ENCODE data around the gene SLC38A10.

Gene SLC38A10

DNA sequence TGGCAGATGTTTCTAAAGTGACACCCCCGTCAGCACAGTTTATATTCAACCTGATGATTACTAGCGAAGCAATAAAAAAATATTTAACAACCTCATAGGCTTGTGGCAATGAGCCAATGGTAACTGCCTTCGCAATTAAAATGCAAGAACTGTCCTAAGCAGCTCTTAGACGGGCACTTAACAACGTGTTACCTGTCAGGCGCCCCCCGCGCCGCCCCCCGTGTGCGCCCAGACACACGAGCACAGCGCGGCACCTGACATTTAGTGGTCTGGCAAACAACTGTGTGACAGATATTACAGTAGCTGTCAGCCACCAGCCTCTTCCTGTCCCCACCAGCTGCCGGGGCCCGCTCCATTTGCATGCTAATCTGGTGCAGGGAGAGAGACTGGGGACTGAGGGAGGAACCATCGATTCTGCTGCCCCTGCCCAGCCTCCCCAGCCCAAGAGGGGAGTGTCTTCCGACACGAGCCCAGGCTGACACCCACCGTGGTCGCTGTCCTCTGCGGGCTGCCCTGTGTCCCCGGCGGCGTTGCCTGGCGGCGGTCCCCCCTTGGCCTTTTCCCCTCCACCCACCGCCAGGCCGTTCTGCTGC lies 43.3 kb downstream of the SLC38A10 start:
- Histone ChIP-seq H3K27ac (ENCODE audit: low read length) (no peak overlapping the region), H3K9ac (ENCODE audit: low read depth, low read length) (no peak overlapping the region), H3K4me1 (ENCODE audit: insufficient read depth, low read length) (no peaks in the 10 kb centered on the region), H3K27me3 (ENCODE audit: insufficient read depth, low read length) (no peaks in the 10 kb centered on the region), H3K4me3 (ENCODE audit: low read length) (no peak overlapping the region), H3K36me3 (ENCODE audit: insufficient read depth, low read depth, low read length) (no peaks in the 10 kb centered on the region), H3K9me3 (ENCODE audit: insufficient read depth, low read depth, low read length) (no peaks in the 10 kb centered on the region)

DNA sequence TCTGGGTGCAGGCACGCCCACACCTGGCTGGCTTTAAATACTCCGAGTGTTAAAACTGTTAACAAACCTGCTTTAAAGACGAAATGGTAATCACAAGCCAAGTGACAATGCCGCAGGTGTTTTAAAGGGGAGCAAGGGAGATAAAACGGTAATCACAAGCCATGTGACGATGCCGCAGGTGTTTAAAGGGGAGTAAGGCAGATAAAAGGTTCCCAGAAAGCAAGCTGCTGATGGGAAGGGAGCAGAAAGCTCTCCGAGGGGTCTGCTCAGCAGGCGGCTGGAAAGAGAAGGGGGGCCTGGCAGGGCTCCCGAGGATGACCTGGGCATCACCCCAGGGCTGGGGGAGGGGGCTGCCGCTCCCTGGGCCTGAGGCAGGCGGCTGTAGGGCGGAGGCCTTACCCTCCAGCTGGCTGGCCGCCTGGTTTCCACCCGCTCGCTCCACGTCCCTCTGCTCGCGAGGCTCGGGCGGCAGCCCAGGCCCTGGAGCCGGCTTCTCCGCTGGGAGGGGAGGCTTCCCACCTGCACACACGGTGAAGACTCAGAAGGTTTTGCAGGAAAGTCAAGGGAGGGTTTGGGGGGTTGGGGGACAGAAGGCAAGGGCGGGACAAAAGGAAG lies 43.9 kb downstream of the SLC38A10 start:
- Histone ChIP-seq H3K27me3 (ENCODE audit: insufficient read depth, low read length) (no peaks in the 10 kb centered on the region), H3K4me1 (ENCODE audit: insufficient read depth, low read length) (no peaks in the 10 kb centered on the region), H3K9ac (ENCODE audit: low read depth, low read length) (no peak overlapping the region), H3K4me3 (ENCODE audit: low read length) (no peak overlapping the region), H3K36me3 (ENCODE audit: insufficient read depth, low read depth, low read length) (no peaks in the 10 kb centered on the region), H3K9me3 (ENCODE audit: insufficient read depth, low read depth, low read length) (no peaks in the 10 kb centered on the region), H3K27ac (ENCODE audit: low read length) (no peak overlapping the region)

GRCh38 chr17:81250286-81251093 lies 44.6 kb downstream of the SLC38A10 start:
- Histone ChIP-seq H3K9ac (ENCODE audit: low read depth, low read length) (no peak overlapping the region), H3K4me1 (ENCODE audit: insufficient read depth, low read length) (no peaks in the 10 kb centered on the region), H3K27ac (ENCODE audit: low read length) (no peak overlapping the region), H3K36me3 (ENCODE audit: insufficient read depth, low read depth, low read length) (no peaks in the 10 kb centered on the region), H3K9me3 (ENCODE audit: insufficient read depth, low read depth, low read length) (no peaks in the 10 kb centered on the region), H3K4me3 (ENCODE audit: low read length) (no peak overlapping the region), H3K27me3 (ENCODE audit: insufficient read depth, low read length) (no peaks in the 10 kb centered on the region)

DNA sequence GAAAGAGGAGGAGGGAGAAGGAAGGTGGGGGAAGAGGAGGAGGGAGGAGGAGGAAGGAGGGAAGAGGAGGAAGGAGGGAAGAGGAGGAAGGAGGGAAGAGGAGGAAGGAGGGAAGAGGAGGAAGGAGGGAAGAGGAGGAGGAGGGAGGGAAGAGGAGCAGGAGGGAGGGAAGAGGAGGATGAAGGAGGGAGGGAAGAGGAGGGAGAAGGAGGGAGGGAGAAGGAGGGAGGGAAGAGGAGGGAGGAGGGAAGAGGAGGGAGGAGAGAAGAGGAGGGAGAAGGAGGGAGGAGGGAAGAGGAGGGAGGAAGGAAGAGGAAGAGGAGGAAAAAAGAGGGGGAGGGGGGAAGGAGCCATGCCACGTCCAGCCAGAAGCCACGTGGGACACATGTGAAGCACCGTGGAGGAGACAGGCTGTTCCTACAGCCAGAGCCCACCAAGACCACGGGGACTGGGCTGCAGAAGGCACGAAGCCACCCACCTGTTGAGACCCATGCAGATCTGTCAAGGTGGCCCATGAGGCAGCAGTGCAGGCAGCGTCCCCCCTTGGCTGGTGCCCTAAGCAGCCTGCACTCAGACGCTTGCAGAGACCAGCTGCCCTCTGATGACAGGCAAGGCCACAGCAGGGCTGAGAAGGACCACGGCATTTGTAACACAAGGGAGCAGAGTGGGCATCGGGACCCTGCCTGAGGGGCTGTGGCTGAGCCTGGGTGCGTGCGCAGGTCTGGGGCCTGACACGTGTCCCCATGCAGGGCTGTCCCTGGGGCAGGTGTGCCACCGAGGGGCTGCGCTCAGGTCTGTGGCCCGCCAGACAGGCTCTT lies 45.7 kb downstream of the SLC38A10 start:
- Histone ChIP-seq H3K27ac (ENCODE audit: low read length) (no peak overlapping the region), H3K4me1 (ENCODE audit: insufficient read depth, low read length) (no peaks in the 10 kb centered on the region)

GRCh38 chr17:81248649-81249048 lies 46.5 kb downstream of the SLC38A10 start:
- H3K27ac ChIP-seq (ENCODE audit: low read length): no peak overlapping the region
- no peak overlapping the region for H3K4me3 ChIP-seq (ENCODE audit: low read length)
- no peaks in the 10 kb centered on the region for H3K4me1 ChIP-seq (ENCODE audit: insufficient read depth, low read length)
- no peaks in the 10 kb centered on the region for H3K36me3 ChIP-seq (ENCODE audit: insufficient read depth, low read depth, low read length)
- no peaks in the 10 kb centered on the region for H3K27me3 ChIP-seq (ENCODE audit: insufficient read depth, low read length)
- no peak overlapping the region for H3K9ac ChIP-seq (ENCODE audit: low read depth, low read length)
- H3K9me3 ChIP-seq (ENCODE audit: insufficient read depth, low read depth, low read length): no peaks in the 10 kb centered on the region

More for the DNA sequence above, 45.7 kb downstream of the SLC38A10 start:
- no peaks in the 10 kb centered on the region for H3K36me3 ChIP-seq (ENCODE audit: insufficient read depth, low read depth, low read length)
- H3K4me3 ChIP-seq (ENCODE audit: low read length): no peak overlapping the region
- no peaks in the 10 kb centered on the region for H3K27me3 ChIP-seq (ENCODE audit: insufficient read depth, low read length)
- no peaks in the 10 kb centered on the region for H3K9me3 ChIP-seq (ENCODE audit: insufficient read depth, low read depth, low read length)
- no peak overlapping the region for H3K9ac ChIP-seq (ENCODE audit: low read depth, low read length)

GRCh38 chr17:81247339-81247990 lies 47.6 kb downstream of the SLC38A10 start:
- no peaks in the 10 kb centered on the region for H3K9me3 ChIP-seq (ENCODE audit: insufficient read depth, low read depth, low read length)
- H3K27ac ChIP-seq (ENCODE audit: low read length): no peak overlapping the region
- H3K36me3 ChIP-seq (ENCODE audit: insufficient read depth, low read depth, low read length): no peaks in the 10 kb centered on the region
- H3K27me3 ChIP-seq (ENCODE audit: insufficient read depth, low read length): no peaks in the 10 kb centered on the region
- no peak overlapping the region for H3K4me3 ChIP-seq (ENCODE audit: low read length)
- no peak overlapping the region for H3K9ac ChIP-seq (ENCODE audit: low read depth, low read length)
- no peaks in the 10 kb centered on the region for H3K4me1 ChIP-seq (ENCODE audit: insufficient read depth, low read length)

GRCh38 chr17:81246679-81247338 lies 48.3 kb downstream of the SLC38A10 start:
- H3K9me3 ChIP-seq (ENCODE audit: insufficient read depth, low read depth, low read length): no peaks in the 10 kb centered on the region
- H3K27ac ChIP-seq (ENCODE audit: low read length): no peak overlapping the region
- H3K4me1 ChIP-seq (ENCODE audit: insufficient read depth, low read length): no peaks in the 10 kb centered on the region
- no peaks in the 10 kb centered on the region for H3K36me3 ChIP-seq (ENCODE audit: insufficient read depth, low read depth, low read length)
- H3K27me3 ChIP-seq (ENCODE audit: insufficient read depth, low read length): no peaks in the 10 kb centered on the region
- H3K9ac ChIP-seq (ENCODE audit: low read depth, low read length): no peak overlapping the region
- no peak overlapping the region for H3K4me3 ChIP-seq (ENCODE audit: low read length)

DNA sequence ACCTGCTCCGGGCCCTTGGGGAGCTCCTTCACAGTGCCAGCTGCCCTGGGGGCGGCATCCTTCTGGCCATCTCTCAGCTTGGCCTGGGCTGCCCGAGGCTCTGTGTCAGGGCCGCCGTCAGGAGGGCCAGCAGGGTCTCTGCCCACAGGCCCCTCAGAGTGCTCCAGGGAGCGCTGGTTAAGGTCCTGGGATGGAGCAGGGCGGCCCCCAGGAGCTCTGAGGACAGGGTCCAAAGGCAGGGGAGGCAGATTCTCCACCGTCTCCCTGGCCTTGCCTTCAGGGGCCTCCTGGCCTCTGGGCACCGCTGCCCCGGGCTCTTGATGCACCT lies 48.8 kb downstream of the SLC38A10 start:
- Histone ChIP-seq H3K36me3 (ENCODE audit: insufficient read depth, low read depth, low read length) (peaks cover 2% of the 10 kb centered on the region), H3K27me3 (ENCODE audit: insufficient read depth, low read length) (no peaks in the 10 kb centered on the region), H3K4me1 (ENCODE audit: insufficient read depth, low read length) (no peaks in the 10 kb centered on the region), H3K9ac (ENCODE audit: low read depth, low read length) (no peak overlapping the region), H3K9me3 (ENCODE audit: insufficient read depth, low read depth, low read length) (no peaks in the 10 kb centered on the region), H3K4me3 (ENCODE audit: low read length) (no peak overlapping the region), H3K27ac (ENCODE audit: low read length) (no peak overlapping the region)

DNA sequence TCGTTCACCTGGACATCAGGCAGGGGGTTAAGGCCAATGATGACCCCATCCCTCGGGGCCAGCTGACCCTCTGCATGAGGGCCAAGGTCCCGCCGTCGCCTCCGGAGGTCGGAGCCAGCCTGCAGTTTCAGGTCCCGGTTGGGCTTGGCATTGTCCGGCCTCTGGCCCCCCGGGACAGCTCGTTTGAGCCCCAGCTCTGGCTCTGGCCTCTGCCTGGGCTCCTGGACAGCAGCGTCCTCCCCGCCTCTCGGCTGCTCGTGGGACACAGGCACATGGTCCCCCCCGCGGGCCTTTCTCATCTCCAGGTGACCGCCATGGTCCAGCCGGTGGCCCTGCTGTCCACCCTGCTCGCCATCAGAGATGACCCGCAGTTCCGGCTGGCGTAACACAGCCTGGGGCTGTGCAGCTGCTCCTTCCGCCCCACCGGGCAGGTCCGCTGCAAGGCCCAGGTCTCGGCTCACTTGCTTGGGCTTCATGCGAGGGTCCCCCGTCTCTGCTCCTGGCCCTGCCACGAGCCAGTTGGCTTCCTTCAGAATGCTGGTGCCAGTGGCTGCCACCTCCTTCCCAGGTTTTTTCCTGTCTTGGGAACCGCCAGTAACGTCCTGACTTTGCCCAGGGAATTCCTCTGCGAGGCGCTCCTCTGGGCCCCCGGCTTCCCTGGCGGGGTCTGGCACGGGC lies 49.3 kb downstream of the SLC38A10 start:
- peaks cover 5% of the 10 kb centered on the region for H3K36me3 ChIP-seq (ENCODE audit: insufficient read depth, low read depth, low read length)
- no peaks in the 10 kb centered on the region for H3K27me3 ChIP-seq (ENCODE audit: insufficient read depth, low read length)
- H3K4me1 ChIP-seq (ENCODE audit: insufficient read depth, low read length): no peaks in the 10 kb centered on the region
- H3K9me3 ChIP-seq (ENCODE audit: insufficient read depth, low read depth, low read length): no peaks in the 10 kb centered on the region
- H3K9ac ChIP-seq (ENCODE audit: low read depth, low read length): no peak overlapping the region
- no peak overlapping the region for H3K27ac ChIP-seq (ENCODE audit: low read length)
- H3K4me3 ChIP-seq (ENCODE audit: low read length): no peak overlapping the region

DNA sequence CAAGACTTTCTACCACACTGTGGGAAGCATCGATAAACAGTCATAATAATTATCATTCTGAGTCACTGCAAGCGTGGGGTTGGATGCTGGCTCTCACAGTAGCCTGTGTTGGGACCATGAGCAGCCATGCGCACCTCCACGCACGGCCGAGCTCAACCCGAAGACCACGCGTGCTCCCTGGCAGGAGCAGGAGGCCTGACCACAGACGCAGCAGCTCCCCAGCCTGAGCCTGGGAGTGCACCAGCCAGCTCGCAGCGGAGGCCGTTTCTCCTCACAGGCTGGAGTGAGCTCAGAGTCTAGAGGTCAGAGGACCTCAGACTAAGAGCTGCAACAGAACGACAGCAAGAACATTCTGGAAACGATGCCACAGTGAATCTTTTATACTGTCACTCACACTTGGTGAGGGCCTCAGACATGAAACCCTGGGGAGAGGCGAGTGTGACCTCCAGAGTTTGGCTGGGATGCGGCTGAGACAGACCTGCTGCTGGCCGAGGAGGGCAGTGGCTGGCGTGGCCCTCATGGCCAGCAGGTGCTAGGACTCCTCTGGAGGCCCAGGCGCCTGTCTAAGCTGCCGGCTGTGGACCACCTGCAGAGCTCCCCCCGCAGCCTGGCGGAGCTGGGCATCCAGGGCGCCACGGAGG lies 50.0 kb downstream of the SLC38A10 start:
- Histone ChIP-seq H3K36me3 (ENCODE audit: insufficient read depth, low read depth, low read length) (peaks cover 5% of the 10 kb centered on the region), H3K4me1 (ENCODE audit: insufficient read depth, low read length) (no peaks in the 10 kb centered on the region), H3K27ac (ENCODE audit: low read length) (no peak overlapping the region), H3K27me3 (ENCODE audit: insufficient read depth, low read length) (no peaks in the 10 kb centered on the region), H3K9ac (ENCODE audit: low read depth, low read length) (no peak overlapping the region), H3K4me3 (ENCODE audit: low read length) (no peak overlapping the region), H3K9me3 (ENCODE audit: insufficient read depth, low read depth, low read length) (no peaks in the 10 kb centered on the region)

Measured in iPS-20b (cell line).